B cell (primary cell): ENCODE results near the gene TLE5. TPM values are rescaled to one million over a fixed set of nuclear protein-coding genes. Genes with fewer than 3 reads are reported as not detected.
A peak's percentile ranks its signal among the peaks of the same experiment; 100 is the strongest.

Source experiments
- ATAC-seq: fragments of 200-7000 bp; cut with Tn5 transposase; one replicate; pipeline ENCODE4 v1.10.0; 2021; ENCODE audit warnings: low read depth, mild to moderate bottlenecking, moderate number of reproducible peaks, moderate library complexity
- CTCF ChIA-PET: fragments of 350-600 bp; sonication (Branson Sonifier 250); formaldehyde crosslinking; loops from one replicate; lab custom pipeline; 2021; ENCODE audit warnings: antibody characterized with exemption, inconsistent platforms; lab: Charles Lee
- POLR2A ChIA-PET: fragments of 350-600 bp; sonication (Branson Sonifier 250); formaldehyde crosslinking; loops from one replicate; lab custom pipeline; 2021; ENCODE audit warnings: antibody characterized with exemption; lab: Charles Lee
- DNase-seq: peaks from one replicate; pipeline ENCODE4 v3.0.0; 2013
- H2AFZ ChIP-seq: 2 replicates; pipeline ENCODE4 v1.6.1; 2012; ENCODE audit warnings: mild to moderate bottlenecking, low read depth, low read length; ENCODE audit not compliant: insufficient read depth, poor library complexity, severe bottlenecking
- H3K27ac ChIP-seq, 2 donors: 1 replicate in 1 of 2; 2 replicates in 1 of 2; pipeline ENCODE4 v1.5.1; 2012 to 2013; ENCODE audit warnings: low read length in 2 of 2, mild to moderate bottlenecking in 2 of 2, moderate library complexity in 1 of 2
- H3K27me3 ChIP-seq, 4 experiments: fragments of 200-600 bp in 1 of 4; sonication (generic) in 1 of 4; replicated peaks in 1 of 4; 1 replicate in 2 of 4; 2 replicates in 2 of 4; pipeline versions ENCODE4 v1.6.1 to v1.7.0; 2013 to 2016; ENCODE audit warnings: low read length in 3 of 4, mild to moderate bottlenecking in 2 of 4, mixed read lengths in 1 of 4, moderate library complexity in 1 of 4; ENCODE audit not compliant: insufficient read depth in 4 of 4, control insufficient read depth in 3 of 4; ENCODE audit errors: control extremely low read depth in 1 of 4
- H3K36me3 ChIP-seq, 2 experiments: replicated peaks in 1 of 2; 1 replicate in 1 of 2; 2 replicates in 1 of 2; pipeline versions ENCODE4 v1.6.1 to v1.7.1; 2013; ENCODE audit warnings: low read length in 1 of 2; ENCODE audit not compliant: insufficient read depth in 2 of 2, control insufficient read depth in 1 of 2; ENCODE audit errors: control extremely low read depth in 1 of 2, extremely low read depth in 1 of 2
- H3K4me1 ChIP-seq, 2 donors: fragments of 200-600 bp in 1 of 2; sonication (generic) in 1 of 2; 1 replicate in 1 of 2; 2 replicates in 1 of 2; pipeline versions ENCODE4 v1.5.1 to v1.6.1; 2013 to 2017; ENCODE audit warnings: low read length in 2 of 2; ENCODE audit not compliant: control insufficient read depth in 2 of 2, insufficient read depth in 2 of 2
- H3K4me2 ChIP-seq: replicated peaks from 2 replicates; pipeline ENCODE3; 2012; ENCODE audit warnings: mild to moderate bottlenecking, low read depth, low read length; ENCODE audit not compliant: poor library complexity, severe bottlenecking
- H3K4me3 ChIP-seq, 5 experiments: fragments of 200-600 bp in 1 of 5; sonication (generic) in 1 of 5; 1 replicate in 3 of 5; 2 replicates in 2 of 5; pipeline versions ENCODE4 v1.5.1 to v1.7.0; 2011 to 2016; ENCODE audit warnings: low read length in 4 of 5, mild to moderate bottlenecking in 4 of 5, low read depth in 2 of 5, control low read depth in 1 of 5, moderate library complexity in 1 of 5; ENCODE audit not compliant: insufficient read depth in 1 of 5; ENCODE audit errors: control extremely low read depth in 1 of 5, extremely low read depth in 1 of 5
- H3K79me2 ChIP-seq: fragments of 200-600 bp; sonication (generic); one replicate; pipeline ENCODE4 v1.6.0; 2016; ENCODE audit warnings: low read length; ENCODE audit not compliant: control insufficient read depth, insufficient read depth
- H3K9ac ChIP-seq: fragments of 200-600 bp; sonication (generic); 2 replicates; pipeline ENCODE4 v1.6.1; 2017; ENCODE audit warnings: mild to moderate bottlenecking, low read length, moderate library complexity
- H3K9me3 ChIP-seq, 3 donors: one replicate each; pipeline versions ENCODE4 v1.6.1 to v1.7.1; 2013; ENCODE audit warnings: low read length in 2 of 3; ENCODE audit not compliant: control insufficient read depth in 2 of 3, insufficient read depth in 1 of 3; ENCODE audit errors: control extremely low read depth in 1 of 3
- H4K20me1 ChIP-seq: 2 replicates; pipeline ENCODE4 v1.6.0; 2012; ENCODE audit warnings: mild to moderate bottlenecking, low read length; ENCODE audit not compliant: insufficient read depth, control insufficient read depth, poor library complexity, severe bottlenecking
- H3K27ac Mint-ChIP-seq: one replicate; pipeline ENCODE4 v1.8.0; 2021; ENCODE audit warnings: mixed read lengths
- H3K27me3 Mint-ChIP-seq: one replicate; pipeline ENCODE4 v1.8.0; 2021; ENCODE audit warnings: mixed read lengths
- H3K4me1 Mint-ChIP-seq: one replicate; pipeline ENCODE4 v1.8.0; 2021; ENCODE audit warnings: mixed read lengths
- H3K4me3 Mint-ChIP-seq: one replicate; pipeline ENCODE4 v1.8.0; 2021; ENCODE audit warnings: mixed read lengths
- H3K9me3 Mint-ChIP-seq: one replicate; pipeline ENCODE4 v1.8.0; 2022; ENCODE audit warnings: mixed read lengths; ENCODE audit not compliant: insufficient read depth
- CTCF ChIP-seq: fragments of 200-600 bp; IDR thresholded peaks from one replicate; pipeline ENCODE4 v1.8.0; 2022; ENCODE audit warnings: antibody characterized with exemption, mild to moderate bottlenecking
- EZH2 ChIP-seq: IDR thresholded peaks from 2 replicates; pipeline ENCODE4 v1.6.1; 2012; ENCODE audit warnings: borderline replicate concordance, low read depth, mild to moderate bottlenecking, moderate library complexity, low read length; ENCODE audit not compliant: insufficient read depth, poor library complexity, severe bottlenecking
- WGBS: methylation state at CpG from one replicate; pipeline ENCODE4 v1.1.5; 2013; ENCODE audit warnings: missing lambda C conversion rate; ENCODE audit not compliant: insufficient coverage; 5-methylcytosine and 5-hydroxymethylcytosine counted together
- intact Hi-C: fragments of 100-400 bp; cut with micrococcal nuclease; formaldehyde crosslinking; loops from one replicate; pipeline ENCODE4 v1.10.0; 2022
- polyA plus RNA-seq: library from polyadenylated mRNA; depleted of rRNA; stranded (reverse); fragments of >200 nt; gene quantifications from 2 replicates; pipeline ENCODE4 v1.2.3, GENCODE V29; 2012
- total RNA-seq, 2 donors: library from RNA; stranded (reverse); fragments of 120-200 nt in 1 of 2; gene quantifications; 1 replicate in 1 of 2; 2 replicates in 1 of 2; pipeline versions ENCODE4 v1.2.3 to v1.2.4, GENCODE V29; 2013 to 2022

The TLE5 gene
- total and polyA plus RNA-seq, 2 donors (not counting 1 experiment from before 2014, with no cell fraction given): 697 to 1,132 TPM

- no peak for TF ChIP-seq EZH2
- no peak for TF ChIP-seq CTCF
- Histone ChIP-seq H3K4me3 (peak overlapping the region; percentile 33 to 64 (median 48)), H3K36me3 (no peaks in the 10 kb centered on the region), H3K4me1 (peaks cover 11 to 23% of the 10 kb centered on the region in 2 donors), H3K9me3 (no peaks in the 10 kb centered on the region), H4K20me1 (no peaks in the 10 kb centered on the region), H2AFZ (peak overlapping the region; percentile 63), H3K27ac (no peak overlapping the region), H3K9ac (peak overlapping the region; percentile 47), H3K4me2 (peak overlapping the region; percentile 74), H3K79me2 (no peaks in the 10 kb centered on the region), H3K27me3 (peaks cover 0 to under 1% (median 0%) of the 10 kb centered on the region in 4 experiments)
- ATAC-seq (no peak), DNase-seq (no peak)
- WGBS: 3% methylated on average over 24 of the region's 47 CpGs
- H3K27ac Mint-ChIP-seq: no peak overlapping the region
- peak overlapping the region; percentile 92 for H3K4me3 Mint-ChIP-seq
- intact Hi-C loops: loop anchor here (1.0 kb wide), 1 partner anchor 11 kb away; no protein-coding TSS in a partner anchor
- H3K27me3 Mint-ChIP-seq: peaks cover 5% of the 10 kb centered on the region
- peaks cover 22% of the 10 kb centered on the region for H3K4me1 Mint-ChIP-seq
- no peaks in the 10 kb centered on the region for H3K9me3 Mint-ChIP-seq
- CTCF ChIA-PET: interaction anchor here (1.0 to 1.5 kb wide), 2 partner anchors 9 to 14 kb away, joined by 3 to 4 read pairs; no protein-coding TSS in a partner anchor
- POLR2A ChIA-PET: interaction anchor here (0.8 to 1.7 kb wide), 2 partner anchors 10 to 14 kb away, joined by 3 to 6 read pairs; no protein-coding TSS in a partner anchor
Observed at GRCh38 chr19:3046698-3047495, 15.4 kb downstream of the TLE5 start.
